NCI-H774 (cell line): ENCODE results near the gene RASL10B.

Source experiments
- DNase-seq: peaks from one replicate; lab custom pipeline; 2025; lab: John Stamatoyannopoulos, UW

RASL10B gene

GRCh38 chr17:35765756-35766488, 34.5 kb downstream of the RASL10B start:
- DNase-seq: no peak

- no peak for DNase-seq
Measured at GRCh38 chr17:35766489-35766877, 35.0 kb downstream of the RASL10B start.

- no peak for DNase-seq
Measured at GRCh38 chr17:35766903-35767510, 35.6 kb downstream of the RASL10B start.

GRCh38 chr17:35768797-35769196, 37.4 kb downstream of the RASL10B start:
- no peak for DNase-seq

DNA sequence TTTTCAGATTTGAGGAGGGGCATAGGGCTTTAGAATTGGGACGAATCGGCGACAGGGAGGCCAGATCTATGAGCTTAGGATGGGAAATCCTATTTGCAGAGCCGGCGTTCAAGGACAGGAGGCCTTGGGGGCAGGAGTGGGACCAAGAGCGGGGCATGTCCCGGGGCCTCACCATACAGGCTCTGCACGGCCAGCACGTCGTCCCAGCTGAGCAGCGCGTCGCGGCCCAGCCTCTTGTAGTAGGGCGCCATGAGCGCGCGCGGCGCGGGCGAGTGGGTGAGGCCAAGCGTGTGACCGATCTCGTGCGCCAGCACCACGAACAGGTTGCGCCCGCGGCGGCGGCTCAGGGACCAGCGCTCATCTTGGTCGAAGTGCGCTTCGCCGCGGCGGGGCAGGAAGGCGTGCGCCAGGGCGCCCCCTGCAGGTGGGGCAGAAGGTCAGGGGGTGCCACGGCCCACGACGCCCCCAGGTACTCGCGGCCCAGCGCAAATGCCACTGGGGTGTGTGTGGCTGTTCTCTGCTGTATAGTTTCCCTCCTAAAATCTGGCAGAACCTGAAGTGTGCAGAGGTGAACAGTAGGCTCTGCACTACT, 38.6 kb downstream of the RASL10B start:
- no peak for DNase-seq

- DNase-seq: no peak
Measured at GRCh38 chr17:35773129-35773528, 41.7 kb downstream of the RASL10B start.

GRCh38 chr17:35773679-35774425, 42.4 kb downstream of the RASL10B start:
- DNase-seq: no peak

GRCh38 chr17:35774499-35774898, 43.1 kb downstream of the RASL10B start:
- DNase-seq: no peak

DNA sequence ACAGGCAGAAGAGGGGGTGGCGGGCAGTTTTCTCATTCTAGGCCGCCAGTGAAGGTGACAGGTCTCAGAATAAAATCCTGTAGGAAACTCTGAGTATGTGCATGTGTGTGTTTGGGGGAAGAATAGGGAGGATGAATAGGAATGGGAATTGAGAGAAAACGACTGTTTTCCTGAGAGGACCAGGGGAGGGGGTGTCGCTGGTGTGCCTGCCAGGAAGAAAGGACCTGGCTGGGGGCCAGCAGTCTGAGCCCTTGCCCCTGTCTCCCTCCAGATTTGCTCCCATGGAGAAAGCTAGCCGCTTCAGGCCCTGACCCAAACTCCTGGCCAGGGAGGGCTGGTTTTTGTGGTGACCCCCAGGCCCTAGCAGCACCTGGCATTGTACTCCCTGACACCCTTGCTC, 43.6 kb downstream of the RASL10B start:
- no peak for DNase-seq

- no peak for DNase-seq
Measured at GRCh38 chr17:35775583-35775982, 44.1 kb downstream of the RASL10B start.

DNA sequence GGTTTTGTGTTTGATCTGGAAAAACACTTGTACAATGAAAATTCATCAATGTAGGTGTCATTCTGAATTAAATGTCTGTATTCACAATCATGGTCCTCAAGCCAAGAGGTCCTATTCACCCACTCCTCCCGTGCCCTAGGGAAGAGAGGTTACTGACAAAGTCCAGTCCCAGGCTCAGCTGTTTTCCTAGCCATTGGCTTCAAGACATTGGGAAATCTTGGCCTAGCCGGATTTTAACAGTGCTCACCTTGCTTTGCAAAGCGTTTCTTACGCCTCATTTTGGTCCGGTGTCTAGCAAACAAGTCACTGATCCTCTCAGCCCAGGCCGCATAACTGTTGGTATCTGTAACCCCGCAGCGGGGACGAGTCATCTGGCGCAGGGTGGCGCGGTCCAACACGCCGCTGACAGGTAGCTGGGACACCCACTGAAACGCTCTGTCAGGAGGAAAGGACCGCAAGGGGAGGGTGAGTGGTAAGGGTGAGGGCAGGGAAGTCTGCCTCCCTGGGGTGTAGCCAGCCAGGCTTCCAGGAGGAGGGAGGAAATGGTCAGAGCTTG, 47.3 kb downstream of the RASL10B start:
- no peak for DNase-seq

- no peak for DNase-seq
Measured at GRCh38 chr17:35780950-35781349, 49.5 kb downstream of the RASL10B start.

GRCh38 chr17:35784895-35785294, 53.5 kb downstream of the RASL10B start:
- DNase-seq: no peak

DNA sequence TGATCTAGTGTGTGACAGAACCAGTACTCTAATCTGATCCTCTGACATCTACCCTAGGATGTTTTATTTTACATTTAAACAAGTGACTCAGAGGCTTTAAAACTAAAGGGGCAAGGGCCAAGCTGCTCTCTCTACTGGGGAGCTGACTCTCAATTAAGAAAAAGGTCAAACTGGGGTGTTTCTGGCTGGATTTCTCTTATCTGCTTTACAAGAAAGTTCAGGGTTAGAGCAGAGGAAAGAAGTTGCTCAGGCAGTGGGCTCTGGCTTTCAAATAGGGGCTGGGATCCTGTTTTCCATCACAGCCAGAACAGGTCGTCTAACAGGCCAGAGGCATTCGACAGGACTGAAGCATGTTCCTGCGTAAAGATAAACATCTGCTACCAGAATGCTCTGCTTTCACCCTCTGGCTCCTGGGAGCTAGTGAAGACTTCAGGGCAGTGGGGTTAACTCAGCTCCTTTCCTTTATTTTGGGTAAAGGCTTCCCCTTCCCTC, 55.5 kb downstream of the RASL10B start:
- DNase-seq: no peak

- no peak for DNase-seq
Measured at GRCh38 chr17:35788477-35789368, 57.3 kb downstream of the RASL10B start.

- no peak for DNase-seq
Measured at GRCh38 chr17:35790841-35791240, 59.4 kb downstream of the RASL10B start.

DNA sequence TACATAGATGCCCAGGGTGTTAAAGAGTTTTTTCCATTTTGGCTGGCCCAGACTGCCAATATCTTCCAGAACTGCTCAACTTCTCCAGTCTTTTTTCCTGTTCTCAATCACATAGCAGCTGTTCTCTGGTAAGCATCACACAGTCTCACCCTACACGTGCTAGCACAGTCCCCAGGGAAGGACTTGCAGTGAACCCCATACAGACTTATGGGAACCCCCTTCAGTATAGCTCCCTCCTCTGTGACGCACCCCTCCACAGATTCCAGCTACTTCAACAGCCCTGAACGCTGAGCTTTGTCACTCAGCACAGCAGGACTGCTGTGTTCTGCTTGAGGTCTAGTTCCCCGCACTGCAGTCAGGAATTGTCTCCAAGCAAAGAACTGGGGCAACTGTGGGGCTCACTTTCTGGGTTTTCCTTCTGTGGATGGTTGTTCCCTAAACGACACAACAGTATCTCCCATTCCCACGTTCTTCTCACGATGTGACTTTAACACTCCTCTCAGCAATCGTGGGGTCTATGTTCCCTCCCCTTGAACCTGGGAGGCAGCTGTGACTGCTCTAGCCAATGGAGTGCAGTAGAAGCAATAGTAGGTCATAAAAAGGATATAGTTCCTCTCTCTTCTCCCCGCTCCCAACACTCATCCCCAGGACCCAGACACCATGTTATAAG, 60.4 kb downstream of the RASL10B start:
- no peak for DNase-seq
